Left ventricle myocardium inferior (tissue), 1 donor: Measurements from ENCODE around the gene CHPF. TPM values are rescaled to one million over a fixed set of nuclear protein-coding genes. Genes with fewer than 3 reads are reported as not detected.
A peak's percentile ranks its signal among the peaks of the same experiment; 100 is the strongest.

ENCODE experiments used
- DNase-seq: peaks from one replicate; pipeline ENCODE4 v3.0.0-alpha.2; 2020
- H3K27ac ChIP-seq: fragments of 200-600 bp; replicated peaks from 2 replicates; pipeline ENCODE4 v1.8.0; 2021
- H3K27me3 ChIP-seq: fragments of 200-600 bp; 2 replicates; pipeline ENCODE4 v1.8.0; 2021; ENCODE audit warnings: low read depth
- H3K36me3 ChIP-seq: fragments of 200-600 bp; 2 replicates; pipeline ENCODE4 v1.8.0; 2021
- H3K4me1 ChIP-seq: fragments of 200-600 bp; 2 replicates; pipeline ENCODE4 v1.8.0; 2021
- H3K4me3 ChIP-seq: fragments of 200-600 bp; 2 replicates; pipeline ENCODE4 v1.8.0; 2021; ENCODE audit warnings: mild to moderate bottlenecking, moderate library complexity
- H3K9me3 ChIP-seq: fragments of 200-600 bp; replicated peaks from 2 replicates; pipeline ENCODE4 v1.8.0; 2021
- CTCF ChIP-seq: fragments of 200-600 bp; IDR thresholded peaks from 2 replicates; pipeline ENCODE4 v1.8.0; 2021; ENCODE audit warnings: antibody characterized with exemption, mild to moderate bottlenecking, borderline replicate concordance
- intact Hi-C: fragments of 100-400 bp; cut with micrococcal nuclease; formaldehyde crosslinking; loops from one replicate; pipeline ENCODE4 v1.11.0; 2022
- total RNA-seq: library from RNA; stranded (reverse); fragmentation: NEBNext Ultra II Directional; extraction: Animal tissue kit (Norgen Biotek cat#: 25700); gene quantifications from one replicate; pipeline ENCODE4 v1.2.1, GENCODE V29; 2021
- donor health status: DM: no; HTN: yes; CAD: no; lungs with severe emphysema.

The CHPF gene
- total RNA-seq, 1 donor from 2014 or later, result 104 TPM

GRCh38 chr2:219530048-219530963 is 13.3 kb downstream of the CHPF start:
- H3K4me3 ChIP-seq, result peak overlapping the region; percentile 40
- peak; percentile 79 for DNase-seq
- TF ChIP-seq CTCF, result peak; percentile 97
- H3K27me3 ChIP-seq, result peaks cover 72% of the 10 kb centered on the region
- intact Hi-C loops, result loop anchor here (5.0 kb wide), 1 partner anchor 128 kb away; no protein-coding TSS in a partner anchor
- H3K9me3 ChIP-seq, result no peaks in the 10 kb centered on the region
- no peaks in the 10 kb centered on the region for H3K36me3 ChIP-seq
- peaks cover 26% of the 10 kb centered on the region for H3K4me1 ChIP-seq
- H3K27ac ChIP-seq, result no peak overlapping the region

GRCh38 chr2:219527472-219527871 is 16.1 kb downstream of the CHPF start:
- Histone ChIP-seq H3K27me3 (peaks cover 98% of the 10 kb centered on the region), H3K4me1 (peaks cover 36% of the 10 kb centered on the region), H3K36me3 (no peaks in the 10 kb centered on the region), H3K9me3 (no peaks in the 10 kb centered on the region), H3K4me3 (no peak overlapping the region), H3K27ac (no peak overlapping the region)
- intact Hi-C loops, result loop anchor here (10.0 kb wide), 1 partner anchor 73 kb away; no protein-coding TSS in a partner anchor
- no peak for TF ChIP-seq CTCF
- no peak for DNase-seq

- Histone ChIP-seq H3K36me3 (no peaks in the 10 kb centered on the region), H3K4me1 (peaks cover 41% of the 10 kb centered on the region), H3K9me3 (no peaks in the 10 kb centered on the region), H3K4me3 (no peak overlapping the region), H3K27me3 (peaks cover 98% of the 10 kb centered on the region), H3K27ac (no peak overlapping the region)
- no peak for DNase-seq
- no peak for TF ChIP-seq CTCF
- intact Hi-C loops, result loop anchor here (10.0 kb wide), 1 partner anchor 72 kb away; no protein-coding TSS in a partner anchor
Measured at GRCh38 chr2:219527076-219527394, 16.6 kb downstream of the CHPF start.

- intact Hi-C loops, result loop anchor here (10.0 kb wide), 1 partner anchor 72 kb away; no protein-coding TSS in a partner anchor
- no peaks in the 10 kb centered on the region for H3K36me3 ChIP-seq
- H3K4me3 ChIP-seq, result no peak overlapping the region
- peaks cover 98% of the 10 kb centered on the region for H3K27me3 ChIP-seq
- DNase-seq, result no peak
- peaks cover 45% of the 10 kb centered on the region for H3K4me1 ChIP-seq
- no peak for TF ChIP-seq CTCF
- H3K9me3 ChIP-seq, result no peaks in the 10 kb centered on the region
- no peak overlapping the region for H3K27ac ChIP-seq
Measured at GRCh38 chr2:219526320-219527075, 17.1 kb downstream of the CHPF start.

- TF ChIP-seq CTCF, result no peak
- Histone ChIP-seq H3K27me3 (peaks cover 98% of the 10 kb centered on the region), H3K9me3 (no peaks in the 10 kb centered on the region), H3K36me3 (no peaks in the 10 kb centered on the region), H3K4me1 (peaks cover 53% of the 10 kb centered on the region), H3K27ac (no peak overlapping the region), H3K4me3 (no peak overlapping the region)
- no peak for DNase-seq
- intact Hi-C loops, result loop anchor here (10.0 kb wide), 1 partner anchor 71 kb away; no protein-coding TSS in a partner anchor
Measured at GRCh38 chr2:219525533-219526232, 17.9 kb downstream of the CHPF start.
